T-helper 9 cell (primary cell): ENCODE data around the gene ZNF560.

Experiments
- DNase-seq: peaks from one replicate; pipeline ENCODE4 v3.0.0-alpha.2; 2020

Gene ZNF560

GRCh38 chr19:9435279-9436268 lies 62.8 kb downstream of the ZNF560 start, which contains the start of gene ZNF266:
Gene ZNF266 (minus strand): TSS chr19:9435573. CDS start chr19:9420089, 15,484 bp downstream.
- peak; percentile 91 for DNase-seq

- no peak for DNase-seq
These were observed 66.9 kb downstream of the ZNF560 start for GRCh38 chr19:9431475-9431874.

DNA sequence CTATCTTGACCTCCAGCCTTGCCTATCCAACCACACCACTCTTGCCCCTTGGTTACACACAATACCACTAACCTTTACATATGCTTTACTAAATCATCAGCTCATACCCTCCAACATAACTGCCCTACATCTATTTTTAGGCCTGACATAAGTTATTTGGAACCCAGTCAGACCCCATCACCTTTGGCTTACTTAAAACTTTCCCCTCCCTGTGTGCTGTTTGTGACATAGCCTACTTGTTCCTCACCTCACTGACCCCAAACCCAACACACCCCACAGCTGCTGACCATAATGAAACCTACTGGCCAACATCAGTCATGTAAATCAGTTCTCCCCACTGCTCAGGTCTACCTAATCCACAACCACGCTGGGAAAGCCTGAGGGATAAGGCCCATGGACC lies 68.0 kb downstream of the ZNF560 start:
- no peak for DNase-seq

DNA sequence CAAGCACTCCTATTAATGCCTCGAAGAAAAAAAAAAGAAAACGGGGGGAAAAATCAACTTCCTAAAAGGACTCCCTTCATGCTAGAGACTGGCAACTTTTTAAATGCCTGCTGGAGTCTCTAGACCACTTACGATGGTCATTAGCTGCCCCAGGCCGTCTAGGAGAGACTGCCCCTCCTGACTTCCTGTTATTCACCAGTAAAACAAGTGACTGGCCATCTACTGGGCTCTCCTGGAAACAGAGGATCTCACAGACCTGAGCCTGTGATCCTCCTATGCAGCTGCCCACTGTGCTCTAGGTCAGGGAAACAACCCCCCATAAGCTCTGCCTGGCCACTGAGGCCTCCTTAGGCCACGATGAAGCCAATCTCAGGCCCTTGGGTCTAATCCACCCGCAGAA lies 70.5 kb downstream of the ZNF560 start:
- no peak for DNase-seq
